Suprapubic skin (tissue), 4 donors: ENCODE data around the gene ZNF546. TPM values are rescaled to one million over a fixed set of nuclear protein-coding genes. Genes with fewer than 3 reads are reported as not detected.
"Not testable (repeated sequence)": the region's sequence is repeated elsewhere in the genome, so short reads cannot be mapped to it uniquely, and the experiment has no call there.

Experiments
- DNase-seq, 2 donors: peaks; one replicate each; pipeline ENCODE4 v3.0.0-alpha.2; 2019; ENCODE audit warnings: low spot score in 2 of 2
- H3K27ac ChIP-seq: fragments of 200-600 bp; sonication (generic); one replicate; pipeline ENCODE4 v1.5.1; 2019
- H3K27me3 ChIP-seq: fragments of 200-600 bp; sonication (generic); one replicate; pipeline ENCODE4 v1.5.1; 2019
- H3K36me3 ChIP-seq: fragments of 200-600 bp; sonication (generic); one replicate; pipeline ENCODE4 v1.5.1; 2019
- H3K4me1 ChIP-seq: fragments of 200-600 bp; sonication (generic); one replicate; pipeline ENCODE4 v1.5.1; 2019
- H3K4me3 ChIP-seq: fragments of 200-600 bp; sonication (generic); one replicate; pipeline ENCODE4 v1.5.1; 2019; ENCODE audit warnings: mild to moderate bottlenecking
- H3K9me3 ChIP-seq: fragments of 200-600 bp; sonication (generic); one replicate; pipeline ENCODE4 v1.5.1; 2019
- CTCF ChIP-seq, 2 donors: fragments of 200-600 bp in 1 of 2; fragments of 450-650 bp in 1 of 2; sonication (generic) in 1 of 2; IDR thresholded peaks; one replicate each; pipeline ENCODE4 v1.5.1; 2016 to 2019; ENCODE audit warnings: antibody characterized with exemption in 2 of 2, mild to moderate bottlenecking in 1 of 2, moderate library complexity in 1 of 2
- EP300 ChIP-seq: sonication (generic); formaldehyde crosslinking; IDR thresholded peaks from one replicate; pipeline ENCODE4 v1.6.1; 2017; ENCODE audit warnings: antibody characterized with exemption
- POLR2A ChIP-seq, 2 donors: fragments of 450-650 bp; IDR thresholded peaks; one replicate each; pipeline ENCODE4 v1.6.1; 2017; ENCODE audit warnings: antibody characterized with exemption in 2 of 2, mild to moderate bottlenecking in 2 of 2, moderate library complexity in 2 of 2
- POLR2AphosphoS5 ChIP-seq, 3 donors: sonication (generic); formaldehyde crosslinking; IDR thresholded peaks; one replicate each; pipeline ENCODE4 v1.6.1; 2017; ENCODE audit warnings: antibody characterized with exemption in 3 of 3
- WGBS: methylation state at CpG from one replicate; pipeline ENCODE4 v1.1.5; 2018; 5-methylcytosine and 5-hydroxymethylcytosine counted together
- total RNA-seq, 4 donors: library from RNA; depleted of rRNA; stranded (reverse); fragments of >200 nt; gene quantifications; one replicate each; pipeline ENCODE4 v1.1.0, GENCODE V29; 2016

Gene ZNF546
- total RNA-seq, 4 donors from 2014 or later: 0.72 to 6.2 (median 1.5) TPM

GRCh38 chr19:40023969-40024368 is 27.1 kb downstream of the ZNF546 start:
- WGBS: 89% methylated on average over 3 of the region's 3 CpGs
- no peaks in the 10 kb centered on the region for H3K36me3 ChIP-seq
- TF ChIP-seq POLR2A (IDR thresholded peaks at IDR 0.05) (no peak), POLR2AphosphoS5 (IDR thresholded peaks at IDR 0.05) (no peak), CTCF (IDR thresholded peaks at IDR 0.05) (no peak), EP300 (no peak)
- H3K4me3 ChIP-seq: no peak overlapping the region
- DNase-seq: no peak
- no peaks in the 10 kb centered on the region for H3K27me3 ChIP-seq
- H3K9me3 ChIP-seq: peaks cover 52% of the 10 kb centered on the region
- H3K4me1 ChIP-seq: no peaks in the 10 kb centered on the region
- H3K27ac ChIP-seq: no peak overlapping the region

- no peak overlapping the region for H3K27ac ChIP-seq
- no peak overlapping the region for H3K4me3 ChIP-seq
- DNase-seq: no peak
- TF ChIP-seq POLR2AphosphoS5 (IDR thresholded peaks at IDR 0.05) (no peak), CTCF (IDR thresholded peaks at IDR 0.05) (no peak), POLR2A (IDR thresholded peaks at IDR 0.05) (no peak), EP300 (no peak)
- no peaks in the 10 kb centered on the region for H3K27me3 ChIP-seq
- 81% methylated on average over 4 of the region's 4 CpGs for WGBS
- H3K4me1 ChIP-seq: no peaks in the 10 kb centered on the region
- H3K9me3 ChIP-seq: peaks cover 71% of the 10 kb centered on the region
- no peaks in the 10 kb centered on the region for H3K36me3 ChIP-seq
Measured at GRCh38 chr19:40025938-40026596, 29.2 kb downstream of the ZNF546 start.

- DNase-seq: no peak
- Histone ChIP-seq H3K4me3 (no peak overlapping the region), H3K4me1 (no peaks in the 10 kb centered on the region), H3K9me3 (peaks cover 77% of the 10 kb centered on the region), H3K36me3 (no peaks in the 10 kb centered on the region), H3K27me3 (no peaks in the 10 kb centered on the region), H3K27ac (no peak overlapping the region)
- WGBS: 85% methylated on average over 5 of the region's 5 CpGs
- no peak for TF ChIP-seq POLR2AphosphoS5 (IDR thresholded peaks at IDR 0.05)
- TF ChIP-seq POLR2A (IDR thresholded peaks at IDR 0.05): no peak
- no peak for TF ChIP-seq EP300
- TF ChIP-seq CTCF (IDR thresholded peaks at IDR 0.05): no peak
Measured at GRCh38 chr19:40026597-40026970, 29.7 kb downstream of the ZNF546 start.

- TF ChIP-seq EP300: no peak
- no peak for TF ChIP-seq POLR2AphosphoS5 (IDR thresholded peaks at IDR 0.05)
- TF ChIP-seq POLR2A (IDR thresholded peaks at IDR 0.05): no peak
- no peak for TF ChIP-seq CTCF (IDR thresholded peaks at IDR 0.05)
- Histone ChIP-seq H3K27me3 (no peaks in the 10 kb centered on the region), H3K9me3 (peaks cover 81% of the 10 kb centered on the region), H3K27ac (no peak overlapping the region), H3K4me3 (no peak overlapping the region), H3K36me3 (peaks cover 5% of the 10 kb centered on the region), H3K4me1 (no peaks in the 10 kb centered on the region)
- 90% methylated on average over 2 of the region's 2 CpGs for WGBS
- no peak for DNase-seq
Measured at GRCh38 chr19:40033989-40034560, 37.2 kb downstream of the ZNF546 start.

GRCh38 chr19:40035996-40036395 is 39.1 kb downstream of the ZNF546 start:
- H3K36me3 ChIP-seq: peaks cover 5% of the 10 kb centered on the region
- no peak for DNase-seq
- H3K4me1 ChIP-seq: no peaks in the 10 kb centered on the region
- peaks cover 63% of the 10 kb centered on the region for H3K9me3 ChIP-seq
- no peak overlapping the region for H3K27ac ChIP-seq
- no peak overlapping the region for H3K4me3 ChIP-seq
- TF ChIP-seq POLR2AphosphoS5 (IDR thresholded peaks at IDR 0.05): no peak
- TF ChIP-seq EP300: no peak
- TF ChIP-seq CTCF (IDR thresholded peaks at IDR 0.05): no peak
- TF ChIP-seq POLR2A (IDR thresholded peaks at IDR 0.05): no peak
- H3K27me3 ChIP-seq: no peaks in the 10 kb centered on the region
- WGBS: 92% methylated on average over 4 of the region's 4 CpGs

GRCh38 chr19:40038047-40038446 is 41.2 kb downstream of the ZNF546 start:
- not testable (repeated sequence) for H3K27ac ChIP-seq, H3K36me3 ChIP-seq, H3K4me1 ChIP-seq, DNase-seq, H3K27me3 ChIP-seq, H3K4me3 ChIP-seq
- peaks cover 43% of the 10 kb centered on the region for H3K9me3 ChIP-seq
- 100% methylated on average over 2 of the region's 3 CpGs for WGBS

- H3K36me3 ChIP-seq: peaks cover 36% of the 10 kb centered on the region
- H3K9me3 ChIP-seq, H3K27ac ChIP-seq, DNase-seq, H3K4me1 ChIP-seq, H3K4me3 ChIP-seq, H3K27me3 ChIP-seq: not testable (repeated sequence)
- 97% methylated on average over 1 of the region's 1 CpG for WGBS
Measured at GRCh38 chr19:40041718-40042117, 44.9 kb downstream of the ZNF546 start.
